ENCODE measurements around the gene CLK3. TPM values are rescaled to one million over a fixed set of nuclear protein-coding genes. Genes with fewer than 3 reads are reported as not detected.

The CLK3 gene
- total and polyA plus RNA-seq, 2 of the 13 experiments (the other 11 are each of a cell fraction or from before 2014, with no cell fraction given) = 41.5 to 82.0 TPM

- TF ChIP-seq, protein P1, sequence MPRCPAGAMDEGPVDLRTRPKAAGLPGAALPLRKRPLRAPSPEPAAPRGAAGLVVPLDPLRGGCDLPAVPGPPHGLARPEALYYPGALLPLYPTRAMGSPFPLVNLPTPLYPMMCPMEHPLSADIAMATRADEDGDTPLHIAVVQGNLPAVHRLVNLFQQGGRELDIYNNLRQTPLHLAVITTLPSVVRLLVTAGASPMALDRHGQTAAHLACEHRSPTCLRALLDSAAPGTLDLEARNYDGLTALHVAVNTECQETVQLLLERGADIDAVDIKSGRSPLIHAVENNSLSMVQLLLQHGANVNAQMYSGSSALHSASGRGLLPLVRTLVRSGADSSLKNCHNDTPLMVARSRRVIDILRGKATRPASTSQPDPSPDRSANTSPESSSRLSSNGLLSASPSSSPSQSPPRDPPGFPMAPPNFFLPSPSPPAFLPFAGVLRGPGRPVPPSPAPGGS (CRISPR knock-in tag; IDR thresholded peaks at IDR 0.05) = peak; percentile 67; the same call in 1 of the 2 replicates
- peak; percentile 14; the same call in 1 of the 2 replicates for TF ChIP-seq ZNF772 (CRISPR knock-in tag; IDR thresholded peaks at IDR 0.05)
- peak; percentile 60 to 96; a peak in 3 of 4 replicates for TF ChIP-seq NR2F1 (CRISPR knock-in tag; IDR thresholded peaks at IDR 0.05)
- TF ChIP-seq YEATS4 (CRISPR knock-in tag; IDR thresholded peaks at IDR 0.05; ENCODE audit: borderline replicate concordance) = peak; percentile 97
- TF ChIP-seq HOXA9 (CRISPR knock-in tag; IDR thresholded peaks at IDR 0.05; ENCODE audit: borderline replicate concordance) = peak; percentile 76; the same call in 1 of the 2 replicates
- TF ChIP-seq PHF8 (CRISPR knock-in tag; IDR thresholded peaks at IDR 0.05) = peak; percentile 86
- TF ChIP-seq, protein P2, sequence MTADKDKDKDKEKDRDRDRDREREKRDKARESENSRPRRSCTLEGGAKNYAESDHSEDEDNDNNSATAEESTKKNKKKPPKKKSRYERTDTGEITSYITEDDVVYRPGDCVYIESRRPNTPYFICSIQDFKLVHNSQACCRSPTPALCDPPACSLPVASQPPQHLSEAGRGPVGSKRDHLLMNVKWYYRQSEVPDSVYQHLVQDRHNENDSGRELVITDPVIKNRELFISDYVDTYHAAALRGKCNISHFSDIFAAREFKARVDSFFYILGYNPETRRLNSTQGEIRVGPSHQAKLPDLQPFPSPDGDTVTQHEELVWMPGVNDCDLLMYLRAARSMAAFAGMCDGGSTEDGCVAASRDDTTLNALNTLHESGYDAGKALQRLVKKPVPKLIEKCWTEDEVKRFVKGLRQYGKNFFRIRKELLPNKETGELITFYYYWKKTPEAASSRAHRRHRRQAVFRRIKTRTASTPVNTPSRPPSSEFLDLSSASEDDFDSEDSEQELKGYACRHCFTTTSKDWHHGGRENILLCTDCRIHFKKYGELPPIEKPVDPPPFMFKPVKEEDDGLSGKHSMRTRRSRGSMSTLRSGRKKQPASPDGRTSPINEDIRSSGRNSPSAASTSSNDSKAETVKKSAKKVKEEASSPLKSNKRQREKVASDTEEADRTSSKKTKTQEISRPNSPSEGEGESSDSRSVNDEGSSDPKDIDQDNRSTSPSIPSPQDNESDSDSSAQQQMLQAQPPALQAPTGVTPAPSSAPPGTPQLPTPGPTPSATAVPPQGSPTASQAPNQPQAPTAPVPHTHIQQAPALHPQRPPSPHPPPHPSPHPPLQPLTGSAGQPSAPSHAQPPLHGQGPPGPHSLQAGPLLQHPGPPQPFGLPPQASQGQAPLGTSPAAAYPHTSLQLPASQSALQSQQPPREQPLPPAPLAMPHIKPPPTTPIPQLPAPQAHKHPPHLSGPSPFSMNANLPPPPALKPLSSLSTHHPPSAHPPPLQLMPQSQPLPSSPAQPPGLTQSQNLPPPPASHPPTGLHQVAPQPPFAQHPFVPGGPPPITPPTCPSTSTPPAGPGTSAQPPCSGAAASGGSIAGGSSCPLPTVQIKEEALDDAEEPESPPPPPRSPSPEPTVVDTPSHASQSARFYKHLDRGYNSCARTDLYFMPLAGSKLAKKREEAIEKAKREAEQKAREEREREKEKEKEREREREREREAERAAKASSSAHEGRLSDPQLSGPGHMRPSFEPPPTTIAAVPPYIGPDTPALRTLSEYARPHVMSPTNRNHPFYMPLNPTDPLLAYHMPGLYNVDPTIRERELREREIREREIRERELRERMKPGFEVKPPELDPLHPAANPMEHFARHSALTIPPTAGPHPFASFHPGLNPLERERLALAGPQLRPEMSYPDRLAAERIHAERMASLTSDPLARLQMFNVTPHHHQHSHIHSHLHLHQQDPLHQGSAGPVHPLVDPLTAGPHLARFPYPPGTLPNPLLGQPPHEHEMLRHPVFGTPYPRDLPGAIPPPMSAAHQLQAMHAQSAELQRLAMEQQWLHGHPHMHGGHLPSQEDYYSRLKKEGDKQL (CRISPR knock-in tag; IDR thresholded peaks at IDR 0.05; ENCODE audit: low read depth) = 0 out of 2 replicates have a peak, but pooled peaks have one; percentile 13
- no peak; the same call in 1 of the 2 replicates for TF ChIP-seq PITX1 (CRISPR knock-in tag; IDR thresholded peaks at IDR 0.05)
- 0 out of 2 replicates have a peak, but pooled peaks have one; percentile 40 for TF ChIP-seq ZKSCAN8 (CRISPR knock-in tag; IDR thresholded peaks at IDR 0.05; ENCODE audit: borderline replicate concordance)
- peak; percentile 100 for TF ChIP-seq ZNF574 (CRISPR knock-in tag; IDR thresholded peaks at IDR 0.05)
- no peak for TF ChIP-seq SUZ12 (IDR thresholded peaks at IDR 0.05; ENCODE audit: low read depth, low read length)
- TF ChIP-seq ZSCAN31 (CRISPR knock-in tag; IDR thresholded peaks at IDR 0.05; ENCODE audit: low read depth) = peak; percentile 88
- no peak for TF ChIP-seq CAMTA2 (CRISPR knock-in tag; IDR thresholded peaks at IDR 0.05; ENCODE audit: borderline replicate concordance)
- TF ChIP-seq RFX3 (CRISPR knock-in tag; IDR thresholded peaks at IDR 0.05) = no peak
- TF ChIP-seq UBTF (CRISPR knock-in tag; IDR thresholded peaks at IDR 0.05) = peak; percentile 95
- peak; percentile 52; the same call in 1 of the 2 replicates for TF ChIP-seq SOX5 (CRISPR knock-in tag; IDR thresholded peaks at IDR 0.05; ENCODE audit: borderline replicate concordance)
Measured at GRCh38 chr15:74615508-74616365, at the start of gene CLK3 (continued).
